HepG2 (cell line): ENCODE data around the gene SCRT2. TPM values are rescaled to one million over a fixed set of nuclear protein-coding genes. Genes with fewer than 3 reads are reported as not detected.

Experiments used
- GABPA ChIP-seq, 2 experiments: IDR thresholded peaks; 2 replicates each; pipeline ENCODE4 v1.6.1; 2011 to 2016; ENCODE audit warnings: low read depth in 2 of 2, low read length in 1 of 2, missing biosample characterization in 1 of 2, missing genetic modification characterization in 1 of 2
- MLLT10 ChIP-seq: sonication (generic); formaldehyde crosslinking; IDR thresholded peaks from 2 replicates; pipeline ENCODE4 v1.4.0; 2020; ENCODE audit warnings: missing genetic modification reagents
- NFKBIZ ChIP-seq: IDR thresholded peaks from 2 replicates; pipeline ENCODE4 v1.6.1; 2018; ENCODE audit warnings: missing genetic modification reagents, missing compliant biosample characterization
- RARA ChIP-seq: IDR thresholded peaks from 2 replicates; pipeline ENCODE4 v1.6.1; 2016; ENCODE audit warnings: missing genetic modification reagents, missing compliant biosample characterization
- SETDB1 ChIP-seq: sonication (generic); formaldehyde crosslinking; IDR thresholded peaks from 2 replicates; pipeline ENCODE4 v1.5.1; 2020; ENCODE audit warnings: missing genetic modification reagents, mild to moderate bottlenecking, borderline replicate concordance
- TCF7L2 ChIP-seq: IDR thresholded peaks from 2 replicates; pipeline ENCODE4 v1.6.1; 2011; ENCODE audit warnings: mild to moderate bottlenecking, low read depth, low read length, moderate library complexity
- ZFP90 ChIP-seq: sonication (generic); formaldehyde crosslinking; IDR thresholded peaks from 2 replicates; pipeline ENCODE4 v1.8.0; 2022; ENCODE audit warnings: missing genetic modification reagents, mild to moderate bottlenecking, inconsistent platforms, borderline replicate concordance
- ZNF264 ChIP-seq: sonication (generic); formaldehyde crosslinking; IDR thresholded peaks from 2 replicates; pipeline ENCODE4 v1.4.0; 2020; ENCODE audit warnings: missing genetic modification reagents
- ZNF766 ChIP-seq: sonication (generic); formaldehyde crosslinking; IDR thresholded peaks from 2 replicates; pipeline ENCODE4 v1.5.0; 2020; ENCODE audit warnings: missing genetic modification reagents, borderline replicate concordance
- polyA plus RNA-seq, 8 experiments: library from polyadenylated mRNA; depleted of rRNA in 3 of 8; stranded (reverse) in 7 of 8; unstranded in 1 of 8; fragments of >200 nt; fragmentation: Illumina TruSeq in 4 of 8; extraction: Trizol in 4 of 8; gene quantifications; 2 replicates each; pipeline versions ENCODE4 v1.2.1 to v1.2.3, GENCODE V29; 2011 to 2016; ENCODE audit warnings: low read depth in 4 of 8, missing spikeins in 1 of 8, mixed read lengths in 1 of 8; ENCODE audit not compliant: insufficient read depth in 1 of 8
- total RNA-seq, 5 experiments: library from RNA; depleted of rRNA; stranded (reverse); fragments of >200 nt; fragmentation: Illumina TruSeq; extraction: Trizol; gene quantifications; 2 replicates each; pipeline ENCODE4 v1.2.3, GENCODE V29; 2016; ENCODE audit warnings: low read depth in 1 of 5
- TF ChIP-seq, protein P1 (sequence below): sonication (generic); formaldehyde crosslinking; IDR thresholded peaks from 2 replicates; pipeline ENCODE4 v1.9.0; 2021; ENCODE audit warnings: missing genetic modification reagents, borderline replicate concordance
- TF ChIP-seq, protein P2 (sequence below): sonication (generic); formaldehyde crosslinking; IDR thresholded peaks from 2 replicates; pipeline ENCODE4 v1.5.1; 2020; ENCODE audit warnings: missing genetic modification reagents, mild to moderate bottlenecking, borderline replicate concordance
- TF ChIP-seq, protein P3 (sequence below): sonication (generic); formaldehyde crosslinking; IDR thresholded peaks from 2 replicates; pipeline ENCODE4 v1.5.0; 2020; ENCODE audit warnings: mild to moderate bottlenecking, missing genetic modification reagents
- TF ChIP-seq, protein P4 (sequence below): sonication (generic); formaldehyde crosslinking; IDR thresholded peaks from 2 replicates; pipeline ENCODE4 v1.4.0; 2020; ENCODE audit warnings: mild to moderate bottlenecking, missing genetic modification reagents, borderline replicate concordance
- TF ChIP-seq, protein P5 (sequence below): sonication (generic); formaldehyde crosslinking; IDR thresholded peaks from 2 replicates; pipeline ENCODE4 v1.5.0; 2020; ENCODE audit warnings: mild to moderate bottlenecking, missing genetic modification reagents
- TF ChIP-seq, protein P6 (sequence below): sonication (generic); formaldehyde crosslinking; IDR thresholded peaks from 2 replicates; pipeline ENCODE4 v1.4.0; 2020; ENCODE audit warnings: mild to moderate bottlenecking, missing genetic modification reagents

SCRT2 gene
- total and polyA plus RNA-seq, 2 of the 13 experiments (the other 11 are each of a cell fraction or from before 2014, with no cell fraction given) = not detected

DNA sequence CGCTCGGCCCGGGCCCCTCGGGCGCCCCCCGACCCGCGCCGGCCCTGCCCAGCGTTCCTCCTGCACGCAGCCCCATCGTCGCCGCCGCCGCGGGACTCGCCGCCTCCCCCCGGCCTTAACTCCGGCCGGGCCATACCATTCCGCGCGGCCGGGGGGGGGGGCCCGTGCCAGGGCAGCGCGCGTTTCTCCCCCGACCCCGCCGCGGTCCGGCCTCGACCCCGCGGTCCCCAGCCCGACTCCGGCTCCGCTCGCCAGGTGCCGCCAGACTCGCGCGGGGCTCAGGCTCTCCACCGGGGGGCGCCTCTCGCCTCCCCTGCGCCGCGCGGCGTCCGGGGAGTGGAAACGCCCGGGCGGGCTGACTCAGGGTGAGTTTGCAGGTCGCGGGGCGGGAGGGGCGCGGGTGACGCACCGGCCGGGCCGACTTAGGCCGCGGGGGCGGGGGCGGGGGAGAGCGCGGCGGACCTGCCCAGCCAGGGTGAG, 22.5 kb downstream of the SCRT2 start, which contains the start of gene SRXN1 (continued):
- TF ChIP-seq, protein P1, sequence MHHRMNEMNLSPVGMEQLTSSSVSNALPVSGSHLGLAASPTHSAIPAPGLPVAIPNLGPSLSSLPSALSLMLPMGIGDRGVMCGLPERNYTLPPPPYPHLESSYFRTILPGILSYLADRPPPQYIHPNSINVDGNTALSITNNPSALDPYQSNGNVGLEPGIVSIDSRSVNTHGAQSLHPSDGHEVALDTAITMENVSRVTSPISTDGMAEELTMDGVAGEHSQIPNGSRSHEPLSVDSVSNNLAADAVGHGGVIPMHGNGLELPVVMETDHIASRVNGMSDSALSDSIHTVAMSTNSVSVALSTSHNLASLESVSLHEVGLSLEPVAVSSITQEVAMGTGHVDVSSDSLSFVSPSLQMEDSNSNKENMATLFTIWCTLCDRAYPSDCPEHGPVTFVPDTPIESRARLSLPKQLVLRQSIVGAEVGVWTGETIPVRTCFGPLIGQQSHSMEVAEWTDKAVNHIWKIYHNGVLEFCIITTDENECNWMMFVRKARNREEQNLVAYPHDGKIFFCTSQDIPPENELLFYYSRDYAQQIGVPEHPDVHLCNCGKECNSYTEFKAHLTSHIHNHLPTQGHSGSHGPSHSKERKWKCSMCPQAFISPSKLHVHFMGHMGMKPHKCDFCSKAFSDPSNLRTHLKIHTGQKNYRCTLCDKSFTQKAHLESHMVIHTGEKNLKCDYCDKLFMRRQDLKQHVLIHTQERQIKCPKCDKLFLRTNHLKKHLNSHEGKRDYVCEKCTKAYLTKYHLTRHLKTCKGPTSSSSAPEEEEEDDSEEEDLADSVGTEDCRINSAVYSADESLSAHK (CRISPR knock-in tag) = no peak
- TF ChIP-seq GABPA (IDR thresholded peaks at IDR 0.05; ENCODE audit: low read depth, low read length) (no peak), GABPA (CRISPR knock-in tag; IDR thresholded peaks at IDR 0.05; ENCODE audit: low read depth) (no peak), RARA (CRISPR knock-in tag) (peak; percentile 79), ZNF766 (CRISPR knock-in tag) (peak; percentile 90; the same call in 1 of the 2 replicates), ZNF264 (no peak), SETDB1 (CRISPR knock-in tag) (no peak), MLLT10 (CRISPR knock-in tag) (no peak), NFKBIZ (CRISPR knock-in tag) (peak; percentile 1; the same call in 1 of the 2 replicates), ZFP90 (CRISPR knock-in tag) (peak; percentile 49; the same call in 1 of the 2 replicates), TCF7L2 (no peak)
- TF ChIP-seq, protein P2, sequence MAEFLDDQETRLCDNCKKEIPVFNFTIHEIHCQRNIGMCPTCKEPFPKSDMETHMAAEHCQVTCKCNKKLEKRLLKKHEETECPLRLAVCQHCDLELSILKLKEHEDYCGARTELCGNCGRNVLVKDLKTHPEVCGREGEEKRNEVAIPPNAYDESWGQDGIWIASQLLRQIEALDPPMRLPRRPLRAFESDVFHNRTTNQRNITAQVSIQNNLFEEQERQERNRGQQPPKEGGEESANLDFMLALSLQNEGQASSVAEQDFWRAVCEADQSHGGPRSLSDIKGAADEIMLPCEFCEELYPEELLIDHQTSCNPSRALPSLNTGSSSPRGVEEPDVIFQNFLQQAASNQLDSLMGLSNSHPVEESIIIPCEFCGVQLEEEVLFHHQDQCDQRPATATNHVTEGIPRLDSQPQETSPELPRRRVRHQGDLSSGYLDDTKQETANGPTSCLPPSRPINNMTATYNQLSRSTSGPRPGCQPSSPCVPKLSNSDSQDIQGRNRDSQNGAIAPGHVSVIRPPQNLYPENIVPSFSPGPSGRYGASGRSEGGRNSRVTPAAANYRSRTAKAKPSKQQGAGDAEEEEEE = no peak
- TF ChIP-seq, protein P3, sequence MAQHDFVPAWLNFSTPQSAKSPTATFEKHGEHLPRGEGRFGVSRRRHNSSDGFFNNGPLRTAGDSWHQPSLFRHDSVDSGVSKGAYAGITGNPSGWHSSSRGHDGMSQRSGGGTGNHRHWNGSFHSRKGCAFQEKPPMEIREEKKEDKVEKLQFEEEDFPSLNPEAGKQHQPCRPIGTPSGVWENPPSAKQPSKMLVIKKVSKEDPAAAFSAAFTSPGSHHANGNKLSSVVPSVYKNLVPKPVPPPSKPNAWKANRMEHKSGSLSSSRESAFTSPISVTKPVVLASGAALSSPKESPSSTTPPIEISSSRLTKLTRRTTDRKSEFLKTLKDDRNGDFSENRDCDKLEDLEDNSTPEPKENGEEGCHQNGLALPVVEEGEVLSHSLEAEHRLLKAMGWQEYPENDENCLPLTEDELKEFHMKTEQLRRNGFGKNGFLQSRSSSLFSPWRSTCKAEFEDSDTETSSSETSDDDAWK = no peak
- TF ChIP-seq, protein P4, sequence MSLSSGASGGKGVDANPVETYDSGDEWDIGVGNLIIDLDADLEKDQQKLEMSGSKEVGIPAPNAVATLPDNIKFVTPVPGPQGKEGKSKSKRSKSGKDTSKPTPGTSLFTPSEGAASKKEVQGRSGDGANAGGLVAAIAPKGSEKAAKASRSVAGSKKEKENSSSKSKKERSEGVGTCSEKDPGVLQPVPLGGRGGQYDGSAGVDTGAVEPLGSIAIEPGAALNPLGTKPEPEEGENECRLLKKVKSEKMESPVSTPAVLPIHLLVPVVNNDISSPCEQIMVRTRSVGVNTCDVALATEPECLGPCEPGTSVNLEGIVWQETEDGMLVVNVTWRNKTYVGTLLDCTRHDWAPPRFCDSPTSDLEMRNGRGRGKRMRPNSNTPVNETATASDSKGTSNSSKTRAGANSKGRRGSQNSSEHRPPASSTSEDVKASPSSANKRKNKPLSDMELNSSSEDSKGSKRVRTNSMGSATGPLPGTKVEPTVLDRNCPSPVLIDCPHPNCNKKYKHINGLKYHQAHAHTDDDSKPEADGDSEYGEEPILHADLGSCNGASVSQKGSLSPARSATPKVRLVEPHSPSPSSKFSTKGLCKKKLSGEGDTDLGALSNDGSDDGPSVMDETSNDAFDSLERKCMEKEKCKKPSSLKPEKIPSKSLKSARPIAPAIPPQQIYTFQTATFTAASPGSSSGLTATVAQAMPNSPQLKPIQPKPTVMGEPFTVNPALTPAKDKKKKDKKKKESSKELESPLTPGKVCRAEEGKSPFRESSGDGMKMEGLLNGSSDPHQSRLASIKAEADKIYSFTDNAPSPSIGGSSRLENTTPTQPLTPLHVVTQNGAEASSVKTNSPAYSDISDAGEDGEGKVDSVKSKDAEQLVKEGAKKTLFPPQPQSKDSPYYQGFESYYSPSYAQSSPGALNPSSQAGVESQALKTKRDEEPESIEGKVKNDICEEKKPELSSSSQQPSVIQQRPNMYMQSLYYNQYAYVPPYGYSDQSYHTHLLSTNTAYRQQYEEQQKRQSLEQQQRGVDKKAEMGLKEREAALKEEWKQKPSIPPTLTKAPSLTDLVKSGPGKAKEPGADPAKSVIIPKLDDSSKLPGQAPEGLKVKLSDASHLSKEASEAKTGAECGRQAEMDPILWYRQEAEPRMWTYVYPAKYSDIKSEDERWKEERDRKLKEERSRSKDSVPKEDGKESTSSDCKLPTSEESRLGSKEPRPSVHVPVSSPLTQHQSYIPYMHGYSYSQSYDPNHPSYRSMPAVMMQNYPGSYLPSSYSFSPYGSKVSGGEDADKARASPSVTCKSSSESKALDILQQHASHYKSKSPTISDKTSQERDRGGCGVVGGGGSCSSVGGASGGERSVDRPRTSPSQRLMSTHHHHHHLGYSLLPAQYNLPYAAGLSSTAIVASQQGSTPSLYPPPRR (CRISPR knock-in tag) = no peak
- TF ChIP-seq, protein P5, sequence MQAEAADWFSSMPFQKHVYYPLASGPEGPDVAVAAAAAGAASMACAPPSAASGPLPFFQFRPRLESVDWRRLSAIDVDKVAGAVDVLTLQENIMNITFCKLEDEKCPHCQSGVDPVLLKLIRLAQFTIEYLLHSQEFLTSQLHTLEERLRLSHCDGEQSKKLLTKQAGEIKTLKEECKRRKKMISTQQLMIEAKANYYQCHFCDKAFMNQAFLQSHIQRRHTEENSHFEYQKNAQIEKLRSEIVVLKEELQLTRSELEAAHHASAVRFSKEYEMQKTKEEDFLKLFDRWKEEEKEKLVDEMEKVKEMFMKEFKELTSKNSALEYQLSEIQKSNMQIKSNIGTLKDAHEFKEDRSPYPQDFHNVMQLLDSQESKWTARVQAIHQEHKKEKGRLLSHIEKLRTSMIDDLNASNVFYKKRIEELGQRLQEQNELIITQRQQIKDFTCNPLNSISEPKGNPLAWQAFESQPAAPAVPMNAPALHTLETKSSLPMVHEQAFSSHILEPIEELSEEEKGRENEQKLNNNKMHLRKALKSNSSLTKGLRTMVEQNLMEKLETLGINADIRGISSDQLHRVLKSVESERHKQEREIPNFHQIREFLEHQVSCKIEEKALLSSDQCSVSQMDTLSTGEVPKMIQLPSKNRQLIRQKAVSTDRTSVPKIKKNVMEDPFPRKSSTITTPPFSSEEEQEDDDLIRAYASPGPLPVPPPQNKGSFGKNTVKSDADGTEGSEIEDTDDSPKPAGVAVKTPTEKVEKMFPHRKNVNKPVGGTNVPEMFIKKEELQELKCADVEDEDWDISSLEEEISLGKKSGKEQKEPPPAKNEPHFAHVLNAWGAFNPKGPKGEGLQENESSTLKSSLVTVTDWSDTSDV (CRISPR knock-in tag) = peak; percentile 64; the same call in 1 of the 2 replicates
- TF ChIP-seq, protein P6, sequence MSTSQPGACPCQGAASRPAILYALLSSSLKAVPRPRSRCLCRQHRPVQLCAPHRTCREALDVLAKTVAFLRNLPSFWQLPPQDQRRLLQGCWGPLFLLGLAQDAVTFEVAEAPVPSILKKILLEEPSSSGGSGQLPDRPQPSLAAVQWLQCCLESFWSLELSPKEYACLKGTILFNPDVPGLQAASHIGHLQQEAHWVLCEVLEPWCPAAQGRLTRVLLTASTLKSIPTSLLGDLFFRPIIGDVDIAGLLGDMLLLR (CRISPR knock-in tag) = peak; percentile 89
